Ishikawa (cell line): ENCODE measurements around the gene CAPZB.

Experiments used
- EP300 ChIP-seq: IDR thresholded peaks from 2 replicates; pipeline ENCODE4 v1.6.1; 2012; ENCODE audit warnings: borderline replicate concordance
- NFIC ChIP-seq: IDR thresholded peaks from 2 replicates; pipeline ENCODE4 v1.6.1; 2012
- TAF1 ChIP-seq: IDR thresholded peaks from 2 replicates; pipeline ENCODE4 v1.6.1; 2012; ENCODE audit warnings: low read depth, mild to moderate bottlenecking
- YY1 ChIP-seq: IDR thresholded peaks from 2 replicates; pipeline ENCODE4 v1.6.1; 2012; ENCODE audit warnings: low read depth
- TF ChIP-seq, protein P1 (sequence below): IDR thresholded peaks from 2 replicates; pipeline ENCODE4 v1.6.1; 2012

GRCh38 chr1:19294638-19295037 is 190.7 kb downstream of the CAPZB start:
- TF ChIP-seq EP300 = no peak
- no peak for TF ChIP-seq YY1
- TF ChIP-seq, protein P1, sequence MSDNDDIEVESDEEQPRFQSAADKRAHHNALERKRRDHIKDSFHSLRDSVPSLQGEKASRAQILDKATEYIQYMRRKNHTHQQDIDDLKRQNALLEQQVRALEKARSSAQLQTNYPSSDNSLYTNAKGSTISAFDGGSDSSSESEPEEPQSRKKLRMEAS = no peak
- TF ChIP-seq TAF1 = no peak
- TF ChIP-seq NFIC = no peak
